Measurements from ENCODE around the gene PRTN3.

PRTN3 gene

GRCh38 chr19:805166-805551, 35.6 kb upstream of the PRTN3 start:
- TF ChIP-seq, protein P1, sequence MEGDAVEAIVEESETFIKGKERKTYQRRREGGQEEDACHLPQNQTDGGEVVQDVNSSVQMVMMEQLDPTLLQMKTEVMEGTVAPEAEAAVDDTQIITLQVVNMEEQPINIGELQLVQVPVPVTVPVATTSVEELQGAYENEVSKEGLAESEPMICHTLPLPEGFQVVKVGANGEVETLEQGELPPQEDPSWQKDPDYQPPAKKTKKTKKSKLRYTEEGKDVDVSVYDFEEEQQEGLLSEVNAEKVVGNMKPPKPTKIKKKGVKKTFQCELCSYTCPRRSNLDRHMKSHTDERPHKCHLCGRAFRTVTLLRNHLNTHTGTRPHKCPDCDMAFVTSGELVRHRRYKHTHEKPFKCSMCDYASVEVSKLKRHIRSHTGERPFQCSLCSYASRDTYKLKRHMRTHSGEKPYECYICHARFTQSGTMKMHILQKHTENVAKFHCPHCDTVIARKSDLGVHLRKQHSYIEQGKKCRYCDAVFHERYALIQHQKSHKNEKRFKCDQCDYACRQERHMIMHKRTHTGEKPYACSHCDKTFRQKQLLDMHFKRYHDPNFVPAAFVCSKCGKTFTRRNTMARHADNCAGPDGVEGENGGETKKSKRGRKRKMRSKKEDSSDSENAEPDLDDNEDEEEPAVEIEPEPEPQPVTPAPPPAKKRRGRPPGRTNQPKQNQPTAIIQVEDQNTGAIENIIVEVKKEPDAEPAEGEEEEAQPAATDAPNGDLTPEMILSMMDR (IDR thresholded peaks at IDR 0.05; ENCODE audit: low read depth, low read length) = no peak
- no peak for DNase-seq
- H3K4me3 ChIP-seq (ENCODE audit: low read depth, low read length) = no peak overlapping the region
- H3K36me3 ChIP-seq = peaks cover 97% of the 10 kb centered on the region
- no peaks in the 10 kb centered on the region for H3K27me3 ChIP-seq (ENCODE audit: insufficient read depth, low read depth, severe bottlenecking)
- H3K27ac ChIP-seq = no peak overlapping the region
- H3K9me3 ChIP-seq (ENCODE audit: severe bottlenecking) = no peaks in the 10 kb centered on the region

- no peak overlapping the region for H3K27ac ChIP-seq
- H3K9me3 ChIP-seq (ENCODE audit: severe bottlenecking) = no peaks in the 10 kb centered on the region
- no peak overlapping the region for H3K4me3 ChIP-seq (ENCODE audit: low read depth, low read length)
- peaks cover 97% of the 10 kb centered on the region for H3K36me3 ChIP-seq
- no peak for DNase-seq
- no peaks in the 10 kb centered on the region for H3K27me3 ChIP-seq (ENCODE audit: insufficient read depth, low read depth, severe bottlenecking)
- TF ChIP-seq, protein P1 (IDR thresholded peaks at IDR 0.05; ENCODE audit: low read depth, low read length) = no peak
Measured at GRCh38 chr19:805600-806550, 34.9 kb upstream of the PRTN3 start.

GRCh38 chr19:806815-807421, 33.9 kb upstream of the PRTN3 start:
- Histone ChIP-seq H3K27ac (no peak overlapping the region), H3K36me3 (peaks cover 97% of the 10 kb centered on the region), H3K27me3 (ENCODE audit: insufficient read depth, low read depth, severe bottlenecking) (no peaks in the 10 kb centered on the region), H3K4me3 (ENCODE audit: low read depth, low read length) (no peak overlapping the region), H3K9me3 (ENCODE audit: severe bottlenecking) (no peaks in the 10 kb centered on the region)
- DNase-seq = no peak
- TF ChIP-seq, protein P1 (IDR thresholded peaks at IDR 0.05; ENCODE audit: low read depth, low read length) = no peak

DNA sequence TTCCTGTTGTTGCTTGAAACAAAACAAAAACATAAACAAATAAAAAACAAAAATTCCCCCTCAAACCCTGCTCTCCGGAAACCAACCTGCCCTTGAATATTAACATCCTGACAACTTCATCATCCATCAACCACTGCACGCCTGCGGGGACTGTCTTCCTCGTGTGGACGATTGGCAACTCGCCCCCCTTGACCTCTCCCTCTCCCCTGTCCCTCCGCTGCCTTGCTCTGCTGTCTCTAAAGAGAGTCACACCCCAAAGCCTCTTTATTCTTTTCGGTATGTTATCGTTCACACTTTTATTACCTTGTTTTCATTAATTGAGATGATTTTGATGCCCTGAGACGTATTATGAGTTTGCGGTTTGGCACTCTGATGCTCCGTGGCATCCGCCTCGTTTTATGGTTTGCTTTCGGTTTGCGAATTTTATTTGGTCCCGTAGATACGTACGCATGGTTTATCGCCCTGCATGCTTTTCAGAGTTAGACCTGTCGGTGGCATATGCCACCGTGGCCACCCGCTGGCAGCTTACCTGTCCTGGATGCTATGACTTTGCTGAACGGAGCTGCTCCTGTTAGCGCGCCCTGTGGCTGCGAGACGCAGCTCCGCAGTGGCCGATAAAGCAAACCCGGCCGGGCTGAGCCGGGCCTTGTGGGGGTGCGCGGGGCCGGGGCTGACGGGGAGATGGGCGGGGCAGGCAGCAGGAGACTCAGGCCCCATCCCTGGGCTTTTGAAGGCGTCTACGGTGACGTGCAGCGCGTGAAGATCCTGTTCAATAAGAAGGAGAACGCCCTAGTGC, 33.0 kb upstream of the PRTN3 start:
- H3K36me3 ChIP-seq = peaks cover 92% of the 10 kb centered on the region
- H3K4me3 ChIP-seq (ENCODE audit: low read depth, low read length) = no peak overlapping the region
- DNase-seq = no peak
- TF ChIP-seq, protein P1 (IDR thresholded peaks at IDR 0.05; ENCODE audit: low read depth, low read length) = no peak
- no peak overlapping the region for H3K27ac ChIP-seq
- no peaks in the 10 kb centered on the region for H3K9me3 ChIP-seq (ENCODE audit: severe bottlenecking)
- no peaks in the 10 kb centered on the region for H3K27me3 ChIP-seq (ENCODE audit: insufficient read depth, low read depth, severe bottlenecking)

DNA sequence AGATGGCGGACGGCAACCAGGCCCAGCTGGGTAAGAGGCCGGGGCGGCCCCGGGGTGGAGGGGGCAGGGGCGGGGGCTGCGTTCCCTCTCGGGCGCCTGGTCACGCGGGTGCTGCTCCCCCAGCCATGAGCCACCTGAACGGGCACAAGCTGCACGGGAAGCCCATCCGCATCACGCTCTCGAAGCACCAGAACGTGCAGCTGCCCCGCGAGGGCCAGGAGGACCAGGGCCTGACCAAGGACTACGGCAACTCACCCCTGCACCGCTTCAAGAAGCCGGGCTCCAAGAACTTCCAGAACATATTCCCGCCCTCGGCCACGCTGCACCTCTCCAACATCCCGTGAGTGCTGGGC, 32.4 kb upstream of the PRTN3 start:
- Histone ChIP-seq H3K36me3 (peaks cover 92% of the 10 kb centered on the region), H3K27ac (no peak overlapping the region), H3K9me3 (ENCODE audit: severe bottlenecking) (no peaks in the 10 kb centered on the region), H3K27me3 (ENCODE audit: insufficient read depth, low read depth, severe bottlenecking) (no peaks in the 10 kb centered on the region), H3K4me3 (ENCODE audit: low read depth, low read length) (no peak overlapping the region)
- DNase-seq = no peak
- TF ChIP-seq, protein P1 (IDR thresholded peaks at IDR 0.05; ENCODE audit: low read depth, low read length) = no peak

Measured in WERI-Rb-1 (cell line).